Measurements from ENCODE around the gene HECW1.

GRCh38 chr7:43465581-43466554 lies 353.4 kb downstream of the HECW1 start:
- TF ChIP-seq STAT1 (IDR thresholded peaks at IDR 0.05; ENCODE audit: unreplicated experiment) (no peak), POLR2AphosphoS5 (IDR thresholded peaks at IDR 0.05; ENCODE audit: low read depth) (no peak), EZH2phosphoT487 (IDR thresholded peaks at IDR 0.05; ENCODE audit: unreplicated experiment) (no peak), CREB1 (CRISPR knock-in tag; IDR thresholded peaks at IDR 0.05; ENCODE audit: low read depth) (no peak), EZH2 (IDR thresholded peaks at IDR 0.05; ENCODE audit: low read depth, unreplicated experiment) (no peak), REST (IDR thresholded peaks at IDR 0.05; ENCODE audit: unreplicated experiment) (no peak)
- TF ChIP-seq, protein P1, sequence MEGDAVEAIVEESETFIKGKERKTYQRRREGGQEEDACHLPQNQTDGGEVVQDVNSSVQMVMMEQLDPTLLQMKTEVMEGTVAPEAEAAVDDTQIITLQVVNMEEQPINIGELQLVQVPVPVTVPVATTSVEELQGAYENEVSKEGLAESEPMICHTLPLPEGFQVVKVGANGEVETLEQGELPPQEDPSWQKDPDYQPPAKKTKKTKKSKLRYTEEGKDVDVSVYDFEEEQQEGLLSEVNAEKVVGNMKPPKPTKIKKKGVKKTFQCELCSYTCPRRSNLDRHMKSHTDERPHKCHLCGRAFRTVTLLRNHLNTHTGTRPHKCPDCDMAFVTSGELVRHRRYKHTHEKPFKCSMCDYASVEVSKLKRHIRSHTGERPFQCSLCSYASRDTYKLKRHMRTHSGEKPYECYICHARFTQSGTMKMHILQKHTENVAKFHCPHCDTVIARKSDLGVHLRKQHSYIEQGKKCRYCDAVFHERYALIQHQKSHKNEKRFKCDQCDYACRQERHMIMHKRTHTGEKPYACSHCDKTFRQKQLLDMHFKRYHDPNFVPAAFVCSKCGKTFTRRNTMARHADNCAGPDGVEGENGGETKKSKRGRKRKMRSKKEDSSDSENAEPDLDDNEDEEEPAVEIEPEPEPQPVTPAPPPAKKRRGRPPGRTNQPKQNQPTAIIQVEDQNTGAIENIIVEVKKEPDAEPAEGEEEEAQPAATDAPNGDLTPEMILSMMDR (conservative IDR thresholded peaks at IDR 0.05; ENCODE audit: low read depth in 2 of 2), result no peak
- TF ChIP-seq, protein P2, sequence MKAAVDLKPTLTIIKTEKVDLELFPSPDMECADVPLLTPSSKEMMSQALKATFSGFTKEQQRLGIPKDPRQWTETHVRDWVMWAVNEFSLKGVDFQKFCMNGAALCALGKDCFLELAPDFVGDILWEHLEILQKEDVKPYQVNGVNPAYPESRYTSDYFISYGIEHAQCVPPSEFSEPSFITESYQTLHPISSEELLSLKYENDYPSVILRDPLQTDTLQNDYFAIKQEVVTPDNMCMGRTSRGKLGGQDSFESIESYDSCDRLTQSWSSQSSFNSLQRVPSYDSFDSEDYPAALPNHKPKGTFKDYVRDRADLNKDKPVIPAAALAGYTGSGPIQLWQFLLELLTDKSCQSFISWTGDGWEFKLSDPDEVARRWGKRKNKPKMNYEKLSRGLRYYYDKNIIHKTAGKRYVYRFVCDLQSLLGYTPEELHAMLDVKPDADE (IDR thresholded peaks at IDR 0.05), result no peak
